ENCODE data around the gene AKR1C3. TPM values are rescaled to one million over a fixed set of nuclear protein-coding genes. Genes with fewer than 3 reads are reported as not detected.
"Not testable (repeated sequence)": the region's sequence is repeated elsewhere in the genome, so short reads cannot be mapped to it uniquely, and the experiment has no call there.

The AKR1C3 gene
- total RNA-seq (ENCODE audit: low replicate concordance): 9.5 and 14.6 TPM in 2 replicates
- long read RNA-seq, transcript AKR1C3-201 (9 exons, 1,807 nt): major isoform, 50 of 58 reads
- long read RNA-seq, partial matches to known transcripts: 0 of 58 reads
- long read RNA-seq, other reads (novel, unspliced or antisense): 8 of 58 reads

- no peaks in the 10 kb centered on the region for H3K27me3 Mint-ChIP-seq
- H3K4me3 Mint-ChIP-seq: peak within 1 kb of the TSS; percentile 64
Measured at GRCh38 chr10:5094265-5095205, at the start of gene AKR1C3. Gene AKR1C3 (plus strand): TSS chr10:5094414. CDS start chr10:5094445, 31 bp downstream.

GRCh38 chr10:5045095-5045494 is 49.1 kb upstream of the AKR1C3 start:
- DNase-seq (ENCODE audit: extremely low spot score, unreplicated experiment): no peak
- Mint-ChIP-seq H3K4me3 (no peak overlapping the region), H3K27ac (no peak overlapping the region), H3K4me1 (ENCODE audit: unreplicated experiment) (no peaks in the 10 kb centered on the region), H3K27me3 (no peaks in the 10 kb centered on the region), H3K9me3 (no peaks in the 10 kb centered on the region), H3K36me3 (peaks cover 3% of the 10 kb centered on the region)
- TF ChIP-seq CTCF (conservative IDR thresholded peaks at IDR 0.05): no peak

More at GRCh38 chr10:5094265-5095205, at the start of gene AKR1C3:
- Mint-ChIP-seq H3K4me1 (ENCODE audit: unreplicated experiment) (peaks cover 5% of the 10 kb centered on the region), H3K27ac (no peak within 1 kb of the TSS), H3K36me3 (no peaks in the 10 kb centered on the region), H3K9me3 (peaks cover 13% of the 10 kb centered on the region)
- TF ChIP-seq CTCF (conservative IDR thresholded peaks at IDR 0.05): peak; percentile 66
- DNase-seq (ENCODE audit: extremely low spot score, unreplicated experiment): no peak

GRCh38 chr10:5046410-5046809 is 47.8 kb upstream of the AKR1C3 start:
- no peak for DNase-seq (ENCODE audit: extremely low spot score, unreplicated experiment)
- H3K27me3 Mint-ChIP-seq: no peaks in the 10 kb centered on the region
- TF ChIP-seq CTCF (conservative IDR thresholded peaks at IDR 0.05): no peak
- H3K9me3 Mint-ChIP-seq: no peaks in the 10 kb centered on the region
- H3K27ac Mint-ChIP-seq: no peak overlapping the region
- no peaks in the 10 kb centered on the region for H3K4me1 Mint-ChIP-seq (ENCODE audit: unreplicated experiment)
- H3K4me3 Mint-ChIP-seq: no peak overlapping the region
- H3K36me3 Mint-ChIP-seq: peaks cover 3% of the 10 kb centered on the region

- not testable (repeated sequence) for H3K36me3 Mint-ChIP-seq; H3K9me3 Mint-ChIP-seq; H3K4me3 Mint-ChIP-seq; H3K27me3 Mint-ChIP-seq; DNase-seq (ENCODE audit: extremely low spot score, unreplicated experiment); H3K4me1 Mint-ChIP-seq (ENCODE audit: unreplicated experiment); H3K27ac Mint-ChIP-seq
Measured at GRCh38 chr10:5047055-5047454, 47.2 kb upstream of the AKR1C3 start.

GRCh38 chr10:5047912-5048628 is 46.1 kb upstream of the AKR1C3 start:
- TF ChIP-seq CTCF (conservative IDR thresholded peaks at IDR 0.05): no peak
- H3K27ac Mint-ChIP-seq: no peak overlapping the region
- no peak for DNase-seq (ENCODE audit: extremely low spot score, unreplicated experiment)
- H3K4me3 Mint-ChIP-seq: no peak overlapping the region
- no peaks in the 10 kb centered on the region for H3K9me3 Mint-ChIP-seq
- H3K4me1 Mint-ChIP-seq (ENCODE audit: unreplicated experiment): no peaks in the 10 kb centered on the region
- no peaks in the 10 kb centered on the region for H3K27me3 Mint-ChIP-seq
- peaks cover 3% of the 10 kb centered on the region for H3K36me3 Mint-ChIP-seq

- not testable (repeated sequence) for H3K27ac Mint-ChIP-seq; DNase-seq (ENCODE audit: extremely low spot score, unreplicated experiment); H3K27me3 Mint-ChIP-seq; H3K36me3 Mint-ChIP-seq; H3K4me1 Mint-ChIP-seq (ENCODE audit: unreplicated experiment); H3K4me3 Mint-ChIP-seq; H3K9me3 Mint-ChIP-seq
Measured at GRCh38 chr10:5052951-5053500, 41.2 kb upstream of the AKR1C3 start.

- not testable (repeated sequence) for H3K27me3 Mint-ChIP-seq; H3K27ac Mint-ChIP-seq; H3K4me3 Mint-ChIP-seq; DNase-seq (ENCODE audit: extremely low spot score, unreplicated experiment); H3K9me3 Mint-ChIP-seq; H3K4me1 Mint-ChIP-seq (ENCODE audit: unreplicated experiment); H3K36me3 Mint-ChIP-seq
Measured at GRCh38 chr10:5054831-5055230, 39.4 kb upstream of the AKR1C3 start.

GRCh38 chr10:5059267-5059666 is 34.9 kb upstream of the AKR1C3 start:
- H3K9me3 Mint-ChIP-seq; H3K36me3 Mint-ChIP-seq; H3K27me3 Mint-ChIP-seq; DNase-seq (ENCODE audit: extremely low spot score, unreplicated experiment); H3K4me1 Mint-ChIP-seq (ENCODE audit: unreplicated experiment); H3K4me3 Mint-ChIP-seq; H3K27ac Mint-ChIP-seq: not testable (repeated sequence)

- not testable (repeated sequence) for H3K27ac Mint-ChIP-seq; H3K27me3 Mint-ChIP-seq; H3K36me3 Mint-ChIP-seq; H3K4me1 Mint-ChIP-seq (ENCODE audit: unreplicated experiment); DNase-seq (ENCODE audit: extremely low spot score, unreplicated experiment); H3K4me3 Mint-ChIP-seq; H3K9me3 Mint-ChIP-seq
Measured at GRCh38 chr10:5060791-5061190, 33.4 kb upstream of the AKR1C3 start.
